ENCODE data around the gene ANKS1B. TPM values are rescaled to one million over a fixed set of nuclear protein-coding genes. Genes with fewer than 3 reads are reported as not detected.

ANKS1B gene
- total RNA-seq, 4 donors from 2014 or later: 14.0 to 38.4 (median 28.6) TPM

DNA sequence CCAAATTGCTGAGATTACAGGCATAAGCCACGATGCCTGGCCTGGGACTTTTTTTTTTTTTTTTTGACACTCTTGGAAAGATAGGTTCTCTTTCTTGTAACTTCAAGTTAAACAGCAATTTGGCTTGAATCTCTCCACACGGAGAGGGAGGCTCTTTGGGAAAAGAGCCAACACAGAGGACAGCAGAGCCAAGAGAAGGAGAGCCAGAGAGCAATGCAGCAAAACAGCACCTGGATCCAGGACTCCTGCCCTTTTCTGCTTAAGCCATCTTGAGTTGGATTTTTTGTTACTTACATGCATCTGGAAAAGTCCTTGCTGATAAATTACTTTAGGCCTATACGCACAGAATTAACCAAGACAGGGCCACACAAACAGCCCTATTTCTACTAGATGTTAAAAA, 1162.9 kb downstream of the ANKS1B start:
- Histone ChIP-seq H3K4me3 (no peak overlapping the region), H3K27me3 (no peaks in the 10 kb centered on the region), H3K27ac (no peak overlapping the region), H3K9me3 (no peaks in the 10 kb centered on the region), H3K4me1 (peaks cover 0 to 8% (median 0%) of the 10 kb centered on the region in 4 donors), H3K36me3 (no peaks in the 10 kb centered on the region)
- no peak for DNase-seq (ENCODE audit: low spot score in 2 of 2)
- no peak for TF ChIP-seq EP300 (IDR thresholded peaks at IDR 0.05)
- TF ChIP-seq, protein P1, sequence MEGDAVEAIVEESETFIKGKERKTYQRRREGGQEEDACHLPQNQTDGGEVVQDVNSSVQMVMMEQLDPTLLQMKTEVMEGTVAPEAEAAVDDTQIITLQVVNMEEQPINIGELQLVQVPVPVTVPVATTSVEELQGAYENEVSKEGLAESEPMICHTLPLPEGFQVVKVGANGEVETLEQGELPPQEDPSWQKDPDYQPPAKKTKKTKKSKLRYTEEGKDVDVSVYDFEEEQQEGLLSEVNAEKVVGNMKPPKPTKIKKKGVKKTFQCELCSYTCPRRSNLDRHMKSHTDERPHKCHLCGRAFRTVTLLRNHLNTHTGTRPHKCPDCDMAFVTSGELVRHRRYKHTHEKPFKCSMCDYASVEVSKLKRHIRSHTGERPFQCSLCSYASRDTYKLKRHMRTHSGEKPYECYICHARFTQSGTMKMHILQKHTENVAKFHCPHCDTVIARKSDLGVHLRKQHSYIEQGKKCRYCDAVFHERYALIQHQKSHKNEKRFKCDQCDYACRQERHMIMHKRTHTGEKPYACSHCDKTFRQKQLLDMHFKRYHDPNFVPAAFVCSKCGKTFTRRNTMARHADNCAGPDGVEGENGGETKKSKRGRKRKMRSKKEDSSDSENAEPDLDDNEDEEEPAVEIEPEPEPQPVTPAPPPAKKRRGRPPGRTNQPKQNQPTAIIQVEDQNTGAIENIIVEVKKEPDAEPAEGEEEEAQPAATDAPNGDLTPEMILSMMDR (IDR thresholded peaks at IDR 0.05): no peak
- WGBS, 2 donors: 34 to 46% methylated on average over 3 of the region's 3 CpGs

GRCh38 chr12:98821232-98821631, 1163.5 kb downstream of the ANKS1B start:
- no peak for DNase-seq (ENCODE audit: low spot score in 2 of 2)
- Histone ChIP-seq H3K9me3 (no peaks in the 10 kb centered on the region), H3K4me1 (peaks cover 0 to 8% (median 0%) of the 10 kb centered on the region in 4 donors), H3K27ac (no peak overlapping the region), H3K36me3 (no peaks in the 10 kb centered on the region), H3K27me3 (no peaks in the 10 kb centered on the region), H3K4me3 (no peak overlapping the region)
- TF ChIP-seq, protein P1 (IDR thresholded peaks at IDR 0.05): no peak
- TF ChIP-seq POLR2A (IDR thresholded peaks at IDR 0.05) (no peak), EP300 (IDR thresholded peaks at IDR 0.05) (no peak)
- 72 to 75% methylated on average over 2 of the region's 2 CpGs for WGBS, 2 donors

DNA sequence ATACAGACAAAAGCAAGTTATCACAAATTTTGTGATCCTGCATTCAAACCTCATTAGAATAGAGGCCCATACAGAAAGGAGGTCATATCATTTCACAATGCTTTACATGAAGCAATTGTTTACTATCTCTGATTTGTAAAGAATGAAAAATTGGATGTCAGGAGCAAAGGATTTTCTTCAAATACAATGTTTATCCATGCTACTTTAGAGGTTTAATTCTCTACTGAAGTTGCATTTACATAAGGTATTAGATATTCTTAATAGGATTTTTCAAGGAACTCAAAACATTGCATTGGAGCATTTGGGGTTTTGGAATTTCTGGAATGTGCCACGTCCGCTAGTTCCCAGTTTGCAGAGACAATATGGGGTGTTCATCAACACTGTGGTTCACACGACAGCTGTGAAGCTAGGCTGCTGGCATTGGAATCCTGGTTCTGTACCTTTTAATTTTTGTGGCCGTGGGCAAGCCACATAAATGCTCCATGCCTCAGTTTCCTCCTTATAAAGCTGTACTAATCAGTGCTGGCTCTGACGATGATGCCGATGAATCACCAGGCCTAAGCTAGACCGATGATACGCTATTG, 1164.8 kb downstream of the ANKS1B start:
- Histone ChIP-seq H3K27ac (no peak overlapping the region), H3K4me3 (no peak overlapping the region), H3K36me3 (no peaks in the 10 kb centered on the region), H3K27me3 (no peaks in the 10 kb centered on the region), H3K9me3 (no peaks in the 10 kb centered on the region), H3K4me1 (peaks cover 0 to 8% (median 0%) of the 10 kb centered on the region in 4 donors)
- WGBS, 2 donors: 52 to 59% methylated on average over 8 of the region's 8 CpGs
- TF ChIP-seq EP300 (IDR thresholded peaks at IDR 0.05): no peak
- no peak for TF ChIP-seq POLR2A (IDR thresholded peaks at IDR 0.05)
- TF ChIP-seq, protein P1 (IDR thresholded peaks at IDR 0.05): no peak
- no peak for DNase-seq (ENCODE audit: low spot score in 2 of 2)

DNA sequence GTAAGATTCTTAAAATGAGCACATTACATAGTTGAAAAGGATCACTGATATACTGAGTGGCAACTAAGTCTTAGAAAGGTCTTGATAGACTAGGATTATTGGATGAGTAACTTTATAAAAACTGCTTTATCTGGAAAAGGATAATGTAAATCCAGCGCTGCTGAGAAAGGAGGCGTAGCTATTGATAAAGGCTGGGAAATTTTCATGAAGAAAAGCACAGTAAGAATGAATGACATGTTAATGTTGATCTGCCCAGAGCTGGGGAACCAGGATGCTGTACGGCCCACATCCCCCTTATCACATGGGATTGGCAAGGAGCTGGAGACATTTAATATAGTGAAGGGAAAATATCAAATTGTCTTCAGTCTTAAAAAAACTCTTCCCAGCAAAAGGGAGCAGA, 1165.7 kb downstream of the ANKS1B start:
- no peaks in the 10 kb centered on the region for H3K9me3 ChIP-seq
- no peak overlapping the region for H3K4me3 ChIP-seq
- H3K36me3 ChIP-seq: no peaks in the 10 kb centered on the region
- H3K27ac ChIP-seq: no peak overlapping the region
- DNase-seq (ENCODE audit: low spot score in 2 of 2): no peak
- no peaks in the 10 kb centered on the region for H3K27me3 ChIP-seq
- 92 to 93% methylated on average over 3 of the region's 3 CpGs for WGBS, 2 donors
- TF ChIP-seq POLR2A (IDR thresholded peaks at IDR 0.05) (no peak), EP300 (IDR thresholded peaks at IDR 0.05) (no peak)
- TF ChIP-seq, protein P1 (IDR thresholded peaks at IDR 0.05): no peak
- peaks cover 0 to 8% (median 0%) of the 10 kb centered on the region in 4 donors for H3K4me1 ChIP-seq

DNA sequence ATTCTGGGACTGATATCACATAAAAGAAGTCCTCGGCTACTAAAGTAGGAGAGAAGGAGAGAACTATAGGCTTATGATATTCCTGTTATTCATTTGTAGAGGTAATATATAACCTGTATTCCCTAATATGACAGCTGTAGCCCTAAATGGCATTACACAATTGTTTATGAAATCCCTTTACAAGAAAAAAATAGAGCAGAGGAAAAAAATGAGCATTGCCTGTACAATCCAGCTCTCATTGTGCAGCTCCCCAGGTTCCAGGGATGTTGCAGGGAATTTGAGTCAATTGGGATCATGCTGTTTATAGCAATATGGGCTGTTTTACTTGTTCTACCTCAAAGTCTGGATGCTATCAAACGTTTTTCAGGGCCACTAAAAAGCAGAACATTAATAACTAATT, 1166.5 kb downstream of the ANKS1B start:
- WGBS, 2 donors: 51 to 56% methylated on average over 2 of the region's 2 CpGs
- peaks cover 0 to 8% (median 0%) of the 10 kb centered on the region in 4 donors for H3K4me1 ChIP-seq
- DNase-seq (ENCODE audit: low spot score in 2 of 2): no peak
- no peaks in the 10 kb centered on the region for H3K27me3 ChIP-seq
- no peaks in the 10 kb centered on the region for H3K9me3 ChIP-seq
- TF ChIP-seq POLR2A (IDR thresholded peaks at IDR 0.05): no peak
- TF ChIP-seq, protein P1 (IDR thresholded peaks at IDR 0.05): no peak
- TF ChIP-seq EP300 (IDR thresholded peaks at IDR 0.05): no peak
- no peaks in the 10 kb centered on the region for H3K36me3 ChIP-seq
- H3K27ac ChIP-seq: no peak overlapping the region
- no peak overlapping the region for H3K4me3 ChIP-seq
